ENCODE results near the gene SNORC.
"Not testable (repeated sequence)": the region's sequence is repeated elsewhere in the genome, so short reads cannot be mapped to it uniquely, and the experiment has no call there.

Gene SNORC

GRCh38 chr2:232870018-232870765 is at the start of gene SNORC:
TSS of gene SNORC (plus strand) at chr2:232870264. CDS start at chr2:232870342, 78 bp downstream.
- no peak for DNase-seq (ENCODE audit: low read depth)

- no peak for DNase-seq (ENCODE audit: low read depth)
These were observed 40.1 kb upstream of the SNORC start for GRCh38 chr2:232829988-232830387.

GRCh38 chr2:232831496-232831895 is 38.6 kb upstream of the SNORC start:
- no peak for DNase-seq (ENCODE audit: low read depth)

GRCh38 chr2:232833830-232834229 is 36.2 kb upstream of the SNORC start:
- no peak for DNase-seq (ENCODE audit: low read depth)

- DNase-seq (ENCODE audit: low read depth), result no peak
These were observed 34.3 kb upstream of the SNORC start for GRCh38 chr2:232835687-232836208.

GRCh38 chr2:232836934-232837333 is 33.1 kb upstream of the SNORC start:
- no peak for DNase-seq (ENCODE audit: low read depth)

GRCh38 chr2:232838406-232838874 is 31.6 kb upstream of the SNORC start:
- DNase-seq (ENCODE audit: low read depth), result no peak

- DNase-seq (ENCODE audit: low read depth), result peak; percentile 44
These were observed 30.5 kb upstream of the SNORC start for GRCh38 chr2:232839411-232840079.

- no peak for DNase-seq (ENCODE audit: low read depth)
These were observed 27.4 kb upstream of the SNORC start for GRCh38 chr2:232842689-232843088.

GRCh38 chr2:232843834-232844233 is 26.2 kb upstream of the SNORC start:
- DNase-seq (ENCODE audit: low read depth), result no peak

GRCh38 chr2:232846055-232846454 is 24.0 kb upstream of the SNORC start:
- DNase-seq (ENCODE audit: low read depth), result no peak

- no peak for DNase-seq (ENCODE audit: low read depth)
These were observed 20.0 kb upstream of the SNORC start for GRCh38 chr2:232850039-232850438.

GRCh38 chr2:232852081-232852480 is 18.0 kb upstream of the SNORC start:
- DNase-seq (ENCODE audit: low read depth), result not testable (repeated sequence)

- no peak for DNase-seq (ENCODE audit: low read depth)
These were observed 17.4 kb upstream of the SNORC start for GRCh38 chr2:232852676-232853075.

GRCh38 chr2:232854082-232854481 is 16.0 kb upstream of the SNORC start:
- no peak for DNase-seq (ENCODE audit: low read depth)

GRCh38 chr2:232857158-232857563 is 12.9 kb upstream of the SNORC start:
- DNase-seq (ENCODE audit: low read depth), result no peak

- DNase-seq (ENCODE audit: low read depth), result no peak
These were observed 10.6 kb upstream of the SNORC start for GRCh38 chr2:232859385-232859916.

- DNase-seq (ENCODE audit: low read depth), result no peak
These were observed 9.3 kb upstream of the SNORC start for GRCh38 chr2:232860593-232861241.

- no peak for DNase-seq (ENCODE audit: low read depth)
These were observed 8.7 kb upstream of the SNORC start for GRCh38 chr2:232861353-232861752.

GRCh38 chr2:232863996-232864395 is 6.1 kb upstream of the SNORC start:
- no peak for DNase-seq (ENCODE audit: low read depth)

GRCh38 chr2:232865165-232865564 is 4.9 kb upstream of the SNORC start:
- no peak for DNase-seq (ENCODE audit: low read depth)

- no peak for DNase-seq (ENCODE audit: low read depth)
These were observed 4.0 kb upstream of the SNORC start for GRCh38 chr2:232866104-232866503.

Data from CMK (cell line).